GM21423 (cell line): ENCODE results near the gene GPR35.
"Not testable (repeated sequence)": the region's sequence is repeated elsewhere in the genome, so short reads cannot be mapped to it uniquely, and the experiment has no call there.

ENCODE experiments used
- ATAC-seq: cut with Tn5 transposase; IDR thresholded peaks from one replicate; pipeline ENCODE4 v1.9.1; 2021; ENCODE audit warnings: mild to moderate bottlenecking, moderate library complexity; ENCODE audit not compliant: unreplicated experiment

Gene GPR35

DNA sequence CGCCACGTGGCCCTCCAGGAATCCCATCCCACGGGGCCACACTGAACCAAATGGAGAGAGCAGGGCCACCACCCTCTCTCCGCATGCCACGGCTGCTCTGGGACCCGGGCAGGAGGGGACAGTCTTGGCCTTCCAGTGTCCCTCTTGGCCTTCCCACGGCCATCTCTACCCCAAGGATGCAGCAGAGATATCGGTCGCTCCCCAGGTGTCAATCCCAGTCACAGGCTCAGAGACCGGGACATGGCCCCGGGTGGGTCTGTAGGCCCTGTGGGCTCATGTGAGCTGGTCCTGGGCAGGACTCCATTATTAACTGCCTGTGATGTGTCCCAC lies 23.5 kb upstream of the GPR35 start:
- ATAC-seq, result no peak

DNA sequence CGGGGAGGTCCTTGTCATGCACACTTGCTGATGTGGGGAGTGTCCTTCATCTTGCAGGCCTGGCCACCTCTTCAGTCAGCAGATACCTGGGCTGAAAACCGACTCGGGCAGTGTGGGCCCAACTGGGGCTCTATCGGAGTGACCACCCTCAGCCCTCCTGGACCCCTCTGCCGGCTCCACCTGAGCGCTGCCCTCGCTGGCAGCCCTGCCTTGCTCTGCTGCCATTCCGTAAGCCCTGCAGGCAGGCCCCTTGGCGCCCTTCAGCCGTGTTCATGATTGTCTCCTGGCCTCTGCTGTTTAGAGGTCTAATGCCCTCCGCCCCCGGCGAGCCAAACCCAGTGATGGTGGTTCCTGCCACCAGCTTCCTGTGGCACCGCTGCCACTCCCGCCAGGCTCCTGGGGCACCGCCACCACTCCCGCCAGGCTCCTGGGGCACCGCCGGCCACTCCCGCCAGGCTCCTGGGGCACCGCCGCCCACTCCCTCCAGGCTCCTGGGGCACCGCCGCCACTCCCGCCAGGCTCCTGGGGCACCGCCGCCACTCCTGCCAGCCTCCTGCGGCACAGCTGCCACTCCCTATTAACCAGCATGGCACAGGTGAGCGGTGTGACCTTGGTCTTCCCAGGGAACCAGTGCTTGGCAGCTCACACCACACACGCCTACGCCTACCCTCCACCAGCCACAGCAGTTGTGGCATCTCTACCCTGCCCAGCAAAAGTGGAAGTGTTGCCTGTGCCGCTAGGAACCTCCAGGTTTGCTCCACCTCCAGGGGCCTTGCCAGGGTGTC lies 22.8 kb upstream of the GPR35 start:
- no peak for ATAC-seq

DNA sequence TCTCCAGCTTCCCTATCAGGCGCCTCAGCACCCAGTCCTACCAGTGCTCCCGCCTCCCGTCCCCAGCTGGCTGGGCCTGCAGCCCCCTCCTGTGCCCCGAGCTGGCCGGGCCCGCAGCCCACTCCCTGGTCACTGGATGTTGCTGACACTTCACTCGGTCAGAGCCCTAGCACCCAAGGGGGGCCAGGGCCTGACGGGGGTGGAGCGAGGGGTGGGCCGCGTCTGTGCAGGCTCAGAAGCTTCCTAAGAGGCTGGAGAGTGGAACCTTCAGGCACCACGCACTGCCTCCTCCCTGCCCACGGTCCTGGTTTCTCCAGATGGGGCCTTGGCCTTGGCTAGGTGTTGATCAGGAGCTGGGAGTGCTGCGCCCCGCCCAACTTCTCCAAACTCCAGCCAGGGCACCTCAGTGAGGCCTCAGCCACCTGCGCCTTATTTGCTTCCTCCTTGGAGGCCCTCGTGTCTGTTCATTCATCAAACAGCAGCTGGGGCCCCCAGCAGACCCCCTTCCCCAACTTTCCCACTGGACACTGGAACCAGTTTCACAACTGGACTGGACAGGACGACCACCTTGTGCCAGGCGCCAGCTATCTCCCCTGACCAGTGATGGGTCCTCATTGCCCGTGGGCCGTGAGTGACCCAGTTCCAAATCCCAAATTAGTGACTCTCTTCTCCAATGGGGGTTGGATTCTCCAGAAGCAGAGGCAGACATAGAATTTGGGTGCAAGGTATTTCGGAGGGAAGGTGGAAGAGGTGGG lies 22.0 kb upstream of the GPR35 start:
- ATAC-seq, result no peak

DNA sequence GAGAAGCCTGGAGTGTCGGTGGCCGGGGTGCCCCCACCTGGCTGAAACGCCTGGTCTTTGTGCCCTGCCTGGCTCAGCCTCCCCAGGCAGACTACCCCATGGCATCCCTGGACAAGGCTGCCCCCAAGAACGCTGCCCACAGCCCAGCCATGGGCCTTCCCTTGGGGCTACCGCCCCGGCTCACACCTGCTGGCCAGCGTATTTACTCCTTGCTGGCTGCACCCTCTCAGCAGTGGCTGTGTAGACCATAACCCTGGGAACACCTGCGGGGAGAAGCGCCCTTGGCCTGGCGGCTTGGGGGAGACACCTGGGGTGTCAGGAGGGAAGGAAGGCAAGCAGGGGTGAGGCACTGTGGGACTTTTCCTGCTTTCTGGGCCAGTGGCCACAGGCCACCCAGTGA lies 21.4 kb upstream of the GPR35 start:
- ATAC-seq, result no peak

DNA sequence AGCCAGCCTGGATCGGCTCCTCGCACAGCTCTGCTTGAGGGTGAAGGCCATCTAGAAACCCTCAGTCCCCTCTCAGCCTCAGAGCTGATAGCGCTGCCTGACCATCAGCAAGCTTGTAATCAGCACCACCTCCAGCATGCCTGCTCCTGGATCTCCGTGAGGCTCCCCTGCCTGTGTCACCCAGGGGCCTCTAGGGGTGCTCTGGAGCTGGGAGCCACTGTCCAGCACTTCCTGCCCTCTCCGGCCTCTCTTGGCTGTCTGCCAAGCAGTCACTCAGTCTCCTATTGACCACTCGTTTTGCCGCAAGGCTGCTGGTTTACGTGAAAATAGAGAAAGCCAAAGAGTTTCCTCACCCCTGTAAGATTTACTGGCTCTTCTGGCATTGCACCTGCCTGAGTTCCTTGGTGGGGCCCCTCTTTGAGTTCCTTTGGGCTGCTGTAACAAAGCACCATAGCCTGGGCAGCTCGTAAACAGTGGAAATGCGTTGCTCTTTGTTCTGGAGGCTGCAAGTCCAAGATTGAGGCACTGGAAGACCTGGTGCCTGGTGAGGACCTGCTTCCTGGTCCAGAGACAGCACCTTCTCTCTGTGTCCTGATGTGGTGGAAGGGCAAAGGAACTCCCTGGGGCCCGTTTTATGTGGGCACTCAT lies 20.9 kb upstream of the GPR35 start:
- no peak for ATAC-seq

DNA sequence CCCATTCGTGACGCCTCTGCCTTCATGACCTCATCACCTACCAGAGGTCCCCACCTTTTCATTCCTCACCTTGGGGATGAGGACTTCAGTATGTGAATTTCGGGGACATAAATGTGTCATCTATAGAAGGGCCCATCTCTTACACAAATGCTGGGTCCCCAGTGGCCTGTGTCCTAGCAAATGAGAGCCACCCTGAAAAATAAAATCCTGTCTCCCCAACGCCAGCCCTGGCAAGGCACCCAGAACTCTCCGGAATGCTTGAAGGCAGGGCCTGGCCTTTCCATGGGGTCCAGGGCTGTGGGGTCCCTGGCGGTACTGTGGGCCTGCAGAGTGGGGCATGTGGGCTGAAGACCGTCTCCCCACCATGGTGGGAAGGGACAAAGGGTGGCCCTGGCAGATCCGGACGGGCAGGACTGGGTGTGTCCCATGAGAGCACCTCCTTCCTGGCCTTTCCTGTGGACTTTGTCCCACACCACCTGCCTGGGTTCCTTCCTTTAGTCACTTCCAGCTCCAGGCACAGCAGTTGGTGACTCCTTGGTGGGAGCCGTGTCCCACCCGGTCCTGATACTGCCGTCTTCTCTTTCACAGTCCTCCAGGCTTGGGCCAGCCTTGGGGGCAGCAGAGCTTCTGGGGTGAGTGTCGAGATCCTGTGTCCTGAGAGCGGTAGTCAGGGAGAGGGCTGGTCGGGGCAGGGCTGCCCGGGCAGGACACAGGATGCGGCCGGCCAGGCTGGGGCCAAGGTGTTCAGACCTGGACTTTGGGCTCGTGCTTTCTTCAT lies 20.2 kb upstream of the GPR35 start:
- ATAC-seq, result no peak

DNA sequence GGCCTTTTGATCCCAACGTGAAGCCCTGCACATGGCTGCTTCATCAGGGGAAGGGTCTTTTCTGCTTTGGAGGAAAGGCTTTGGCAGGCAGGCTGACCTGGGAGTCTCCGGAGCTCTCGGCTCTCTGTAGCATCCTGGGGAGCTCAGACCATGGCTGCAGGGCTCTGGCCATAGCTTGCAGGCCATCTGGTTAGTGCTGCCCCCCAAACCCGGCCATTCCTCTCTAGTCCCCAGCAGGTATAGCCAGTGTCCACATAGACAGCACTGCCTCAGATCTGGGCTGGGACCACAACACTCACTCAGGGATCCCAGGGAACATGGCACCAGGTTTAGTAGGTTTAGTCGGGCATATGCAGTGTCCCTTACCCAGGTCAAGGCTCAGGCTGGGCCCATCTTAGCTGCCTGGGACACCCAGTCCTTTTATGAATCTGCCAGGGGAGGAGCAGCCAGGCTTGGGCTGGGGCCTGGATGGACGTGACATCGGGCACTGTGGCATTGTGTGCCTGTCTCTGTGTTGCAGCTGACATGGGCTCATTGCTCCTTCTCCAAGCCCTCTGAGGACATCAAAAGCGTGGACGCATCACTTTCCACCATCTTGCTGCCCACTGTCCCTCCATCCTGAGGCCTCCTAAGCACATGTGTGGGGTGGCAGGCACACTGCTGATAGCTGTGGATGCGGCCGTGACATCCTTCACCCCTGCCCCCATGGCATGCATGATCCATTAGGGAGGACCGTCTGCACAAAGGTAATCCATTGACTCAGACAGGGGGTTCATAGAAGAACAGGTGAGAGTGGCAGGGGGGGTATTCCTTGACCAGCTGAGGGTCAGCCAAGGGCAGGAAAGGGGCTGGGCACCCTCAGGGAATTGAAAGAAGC lies 19.2 kb upstream of the GPR35 start:
- no peak for ATAC-seq

DNA sequence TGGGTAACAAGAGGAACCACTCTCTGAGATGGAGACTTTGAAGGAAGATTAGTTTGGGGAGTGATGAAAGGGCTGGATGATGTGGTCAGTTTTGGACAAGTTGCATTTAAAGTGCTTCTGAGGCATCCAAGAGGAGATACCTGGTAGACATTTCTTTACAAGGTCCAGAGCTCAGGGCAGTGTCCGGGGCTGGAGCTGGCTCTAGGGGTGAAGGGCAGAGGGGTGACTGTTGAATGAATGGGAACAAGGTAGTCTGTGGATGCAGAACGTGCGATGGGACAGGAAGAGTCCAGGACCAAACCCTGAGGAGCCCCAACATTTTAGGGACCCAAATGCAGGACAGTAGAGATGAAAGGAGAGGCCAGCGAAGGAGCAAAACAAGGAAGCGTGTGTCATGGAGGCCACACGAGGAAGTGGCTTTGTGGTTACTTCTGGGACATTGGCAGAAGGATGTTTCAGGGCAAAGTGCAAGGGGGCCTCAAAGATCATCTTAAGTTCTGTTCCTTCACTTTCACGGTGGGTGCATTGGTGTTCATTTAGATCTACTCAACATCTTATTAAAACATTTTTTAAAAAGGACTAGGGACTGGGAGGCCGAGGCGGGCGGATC lies 13.6 kb upstream of the GPR35 start:
- ATAC-seq, result no peak

DNA sequence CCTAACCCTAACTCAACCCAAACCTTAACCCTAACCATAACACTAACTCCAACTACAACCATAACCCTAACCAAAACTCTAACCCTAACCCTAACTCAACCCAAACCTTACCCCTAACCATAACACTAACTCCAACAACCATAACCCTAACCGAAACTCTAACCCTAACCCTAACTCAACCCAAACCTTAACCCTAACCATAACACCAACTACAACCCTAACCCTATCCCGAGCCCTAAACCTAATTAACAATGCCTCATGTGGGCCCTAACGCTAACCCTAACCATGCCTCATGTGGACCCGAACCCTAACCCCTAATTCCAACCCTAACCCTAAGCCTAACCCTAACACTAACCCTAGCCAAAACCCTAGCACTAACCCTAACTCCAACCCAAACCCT lies 11.5 kb upstream of the GPR35 start:
- no peak for ATAC-seq

DNA sequence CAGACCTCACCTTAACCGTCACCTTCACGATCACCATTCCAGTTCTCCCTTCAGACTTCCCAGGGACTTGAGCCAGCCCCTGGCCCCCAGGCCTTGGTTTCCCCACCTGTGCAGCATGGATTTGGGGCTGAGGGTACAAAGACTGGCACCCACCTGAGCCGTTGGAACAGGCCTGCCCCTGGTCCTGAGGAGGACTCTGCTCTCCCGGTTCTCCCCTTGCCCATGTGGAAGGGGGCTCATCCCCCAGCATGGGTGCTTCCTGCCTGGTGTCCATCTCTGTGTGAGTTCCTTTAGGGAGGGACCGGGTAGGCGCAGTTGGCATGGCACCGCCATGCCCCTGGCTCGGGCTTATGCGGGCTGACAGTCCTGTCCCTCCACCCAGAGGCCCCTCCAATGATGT lies 10.9 kb upstream of the GPR35 start:
- no peak for ATAC-seq

DNA sequence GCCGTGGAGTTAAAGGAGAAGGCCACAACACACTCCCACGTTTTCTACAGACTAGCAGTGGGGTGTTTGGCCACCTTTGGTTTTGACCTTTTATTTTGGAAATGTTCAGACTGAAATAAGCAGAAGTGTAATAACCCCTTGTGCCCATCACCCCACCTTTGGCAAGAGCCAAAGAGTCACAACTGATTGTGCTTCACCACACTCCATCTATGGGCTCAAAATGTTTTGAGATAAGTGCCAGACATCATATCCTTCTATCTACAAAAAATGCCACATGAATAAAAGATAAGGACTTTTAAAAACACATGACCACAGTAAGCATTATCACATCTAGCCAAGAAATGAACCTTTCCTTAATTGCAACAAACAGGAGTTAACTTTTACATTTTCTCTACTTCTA lies 9.9 kb upstream of the GPR35 start:
- ATAC-seq, result no peak

DNA sequence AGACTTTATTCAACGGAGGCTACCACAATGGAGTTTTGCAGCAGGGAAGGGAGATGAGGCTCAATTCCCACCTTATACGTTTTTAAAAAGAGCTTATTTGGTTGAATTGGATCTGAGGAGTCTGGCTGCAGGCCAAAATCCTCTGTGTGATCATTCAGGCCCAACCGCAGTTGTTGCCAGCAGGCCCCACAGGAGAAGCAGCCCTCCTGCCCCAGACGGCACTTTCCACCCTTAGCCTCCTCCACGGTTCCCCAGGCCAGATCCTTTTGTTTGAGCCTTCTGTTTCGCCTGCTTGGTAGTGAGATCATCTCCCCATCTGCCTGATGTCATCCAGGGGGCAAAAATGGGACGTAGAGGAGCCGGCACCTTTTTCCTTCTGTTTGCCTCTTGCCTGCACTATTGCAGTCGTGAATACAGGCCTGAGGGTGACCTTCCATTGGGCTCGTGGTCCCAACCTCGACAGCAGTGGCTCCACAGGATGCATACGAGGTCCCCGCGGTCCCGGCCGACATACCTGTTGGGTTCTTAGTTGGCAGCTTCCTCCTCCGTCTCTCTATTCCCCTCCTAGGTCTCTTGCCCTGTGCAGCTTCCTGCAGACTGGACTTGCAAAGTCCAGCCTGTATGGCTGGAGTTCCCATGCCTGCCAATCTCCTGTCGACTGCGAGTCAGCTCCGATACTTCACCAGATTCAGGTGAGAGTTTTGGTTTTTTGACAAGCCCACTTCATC lies 9.3 kb upstream of the GPR35 start:
- ATAC-seq, result no peak

DNA sequence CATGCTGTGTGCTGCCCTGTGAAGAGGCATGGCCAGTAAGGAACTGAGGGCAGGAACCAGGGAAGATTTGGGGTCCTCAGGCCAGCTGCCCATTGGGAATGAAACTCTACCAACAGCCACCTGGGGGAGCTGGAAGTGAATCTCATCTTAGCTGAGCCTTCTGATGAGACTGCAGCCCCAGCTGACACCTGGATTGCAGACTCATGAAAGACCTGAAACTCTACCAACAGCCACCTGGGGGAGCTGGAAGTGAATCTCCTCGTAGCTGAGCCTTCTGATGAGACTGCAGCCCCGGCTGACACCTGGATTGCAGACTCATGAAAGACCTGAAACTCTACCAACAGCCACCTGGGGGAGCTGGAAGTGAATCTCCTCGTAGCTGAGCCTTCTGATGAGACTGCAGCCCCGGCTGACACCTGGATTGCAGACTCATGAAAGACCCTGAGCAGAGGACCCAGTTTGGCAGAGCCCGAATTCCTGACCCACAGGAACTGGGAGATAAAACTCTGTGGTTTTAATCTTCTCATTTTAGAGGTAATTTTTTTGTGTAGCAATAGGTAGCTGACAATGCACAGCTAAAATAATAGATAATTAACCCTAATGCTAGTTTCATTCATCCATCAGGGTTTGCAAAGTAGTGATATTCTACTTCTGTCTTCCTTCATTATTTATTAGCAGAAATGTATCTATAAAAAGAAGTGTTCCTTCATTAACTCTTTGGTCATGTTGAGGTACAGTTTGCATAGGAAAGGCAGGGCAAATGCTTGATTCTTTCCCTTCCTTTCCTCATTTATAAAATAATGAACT lies 8.2 kb upstream of the GPR35 start:
- ATAC-seq, result not testable (repeated sequence)

DNA sequence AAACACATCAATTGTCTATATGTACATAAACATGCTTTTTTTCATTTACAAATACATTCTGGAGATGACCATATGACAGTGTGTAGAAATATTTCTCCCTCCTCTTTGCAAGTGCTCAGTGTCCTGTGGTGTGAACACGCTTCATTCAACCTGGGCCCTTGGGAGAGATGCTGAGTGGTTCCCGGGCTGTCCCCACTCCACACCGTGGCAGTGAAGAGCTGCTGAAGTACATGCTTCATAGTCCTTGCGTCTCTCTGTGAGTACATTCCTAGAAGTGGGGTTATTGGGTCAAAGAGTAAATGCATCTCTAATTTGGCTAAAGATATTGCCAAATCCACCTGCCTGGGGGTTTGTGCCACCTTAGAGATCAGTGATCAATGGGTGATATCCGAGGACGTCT lies 6.5 kb upstream of the GPR35 start:
- ATAC-seq, result no peak

DNA sequence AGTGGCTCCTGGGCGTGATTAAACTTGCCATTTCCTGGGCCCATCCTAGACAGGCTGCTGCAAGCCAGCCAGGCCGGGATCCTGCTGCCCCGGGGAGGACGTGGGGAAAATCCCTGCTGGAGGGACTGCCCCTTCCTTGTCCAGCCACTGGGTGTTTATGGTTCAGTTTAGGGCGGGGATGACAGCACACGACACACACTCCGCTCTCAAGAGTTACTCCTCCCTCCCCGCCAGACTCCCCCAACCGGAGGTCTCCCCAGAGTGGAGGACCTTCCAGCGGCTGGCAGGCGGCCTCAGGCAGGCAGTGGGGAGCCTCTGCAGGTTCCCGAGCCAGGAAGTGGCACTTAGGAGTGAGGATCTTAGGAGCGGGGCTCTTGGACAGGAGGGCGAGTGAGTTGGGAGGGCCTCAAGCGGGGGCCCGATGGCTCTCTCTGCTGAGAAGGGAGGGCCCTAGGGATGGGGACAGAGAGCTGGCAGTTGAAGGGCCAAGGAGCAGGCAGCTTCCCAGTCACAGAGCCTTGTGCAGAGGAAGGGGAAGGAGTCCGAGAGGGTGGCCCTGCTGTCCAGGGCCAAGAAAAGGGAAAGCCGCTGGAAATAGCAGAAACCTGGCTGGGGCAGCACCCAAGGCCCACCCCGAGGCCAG lies 5.7 kb upstream of the GPR35 start:
- no peak for ATAC-seq

DNA sequence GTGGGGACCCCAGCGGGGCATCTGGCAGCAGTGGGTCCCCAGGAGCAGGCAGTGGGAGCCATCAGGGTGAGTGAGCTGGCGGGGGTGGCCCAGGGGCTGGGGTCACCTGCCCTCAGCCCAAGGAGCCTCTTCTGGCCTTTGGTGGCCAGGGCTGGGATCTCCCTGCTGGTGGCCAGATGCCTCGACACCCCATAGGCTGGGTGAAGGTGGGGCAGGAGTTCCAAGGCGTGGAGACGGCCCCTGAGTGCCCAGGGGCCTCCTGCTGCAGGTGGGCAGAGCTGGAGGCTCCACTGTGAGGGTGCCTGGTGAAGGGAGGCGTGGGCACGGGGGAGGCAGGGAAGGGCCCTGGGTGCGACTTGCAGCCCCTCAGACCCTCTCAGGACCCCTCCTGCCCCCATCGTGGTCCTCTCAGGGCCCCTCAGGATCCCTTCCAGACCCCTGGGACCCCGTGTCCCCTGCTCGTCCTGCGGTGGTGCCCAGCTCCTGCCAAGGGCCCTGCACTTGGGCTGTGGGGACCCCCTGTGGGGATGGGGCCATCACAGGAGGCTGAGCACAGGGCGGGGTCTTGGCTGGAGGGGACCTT lies 5.0 kb upstream of the GPR35 start:
- ATAC-seq, result no peak

DNA sequence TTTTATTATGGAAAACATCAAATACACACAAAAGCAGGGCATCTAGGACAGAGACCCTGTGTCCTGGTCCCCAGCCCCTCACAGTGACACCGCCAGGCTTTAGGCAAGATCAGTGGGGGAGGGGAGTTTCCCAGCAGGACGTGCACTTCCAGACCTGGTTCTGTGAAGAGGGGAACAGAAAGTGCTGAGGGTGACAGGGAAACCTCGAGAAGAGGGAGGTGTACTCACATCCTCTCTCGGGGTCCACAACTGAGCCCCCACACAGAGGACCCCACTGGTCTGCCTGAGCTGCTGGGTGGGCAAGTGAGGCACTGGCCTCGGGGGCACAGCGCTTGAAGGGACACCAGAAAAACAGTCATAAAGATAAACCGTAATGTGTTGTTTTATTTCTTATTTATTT lies 4.4 kb upstream of the GPR35 start:
- ATAC-seq, result no peak

DNA sequence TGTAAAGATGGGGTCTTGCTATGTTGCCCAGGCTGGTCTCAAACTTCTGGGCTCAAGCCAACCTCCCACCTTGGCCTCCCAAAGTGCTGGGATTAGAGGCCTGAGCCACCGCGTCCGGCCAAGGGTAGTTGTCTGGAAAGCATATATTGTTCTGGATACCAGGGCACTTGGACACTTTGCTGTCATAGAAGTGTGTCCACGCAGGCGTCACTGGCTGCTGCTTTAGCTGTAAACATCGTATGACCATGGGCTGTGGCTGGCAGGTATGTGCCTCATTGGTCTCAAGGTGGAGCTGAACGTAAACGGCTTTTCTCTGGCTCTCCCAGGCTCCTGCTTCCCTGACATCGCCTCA lies 3.2 kb upstream of the GPR35 start:
- ATAC-seq, result no peak
